SJSA1 (cell line): Measurements from ENCODE around the gene RTL10. TPM values are rescaled to one million over a fixed set of nuclear protein-coding genes. Genes with fewer than 3 reads are reported as not detected.
"Not testable (repeated sequence)": the region's sequence is repeated elsewhere in the genome, so short reads cannot be mapped to it uniquely, and the experiment has no call there.

Experiments
- DNase-seq, 2 experiments: peaks; one replicate each; pipeline ENCODE4 v3.0.0-alpha.2; 2015 to 2020; ENCODE audit warnings: low spot score in 2 of 2, low read depth in 1 of 2
- H3K27ac ChIP-seq: fragments of 250-450 bp; sonication (Bioruptor Pico); 2 replicates; pipeline ENCODE4 v1.5.1; 2020; ENCODE audit warnings: mild to moderate bottlenecking, moderate library complexity
- H3K27me3 ChIP-seq: fragments of 250-450 bp; sonication (Bioruptor Pico); replicated peaks from 2 replicates; pipeline ENCODE4 v1.5.1; 2020; ENCODE audit warnings: mild to moderate bottlenecking, moderate library complexity
- H3K36me3 ChIP-seq: fragments of 250-450 bp; sonication (Bioruptor Pico); 2 replicates; pipeline ENCODE4 v1.5.1; 2020; ENCODE audit warnings: mild to moderate bottlenecking
- H3K4me1 ChIP-seq: fragments of 250-450 bp; sonication (Bioruptor Pico); replicated peaks from 2 replicates; pipeline ENCODE4 v1.6.1; 2021; ENCODE audit warnings: mild to moderate bottlenecking
- H3K4me3 ChIP-seq: fragments of 250-450 bp; sonication (Bioruptor Pico); 2 replicates; pipeline ENCODE4 v1.5.1; 2020; ENCODE audit warnings: mild to moderate bottlenecking
- H3K9me3 ChIP-seq: fragments of 250-450 bp; sonication (Bioruptor Pico); replicated peaks from 2 replicates; pipeline ENCODE4 v1.5.1; 2020; ENCODE audit warnings: mild to moderate bottlenecking
- total RNA-seq: library from RNA; depleted of rRNA; stranded (reverse); fragments of >200 nt; shearing (Covaris generic); gene quantifications from 2 replicates; pipeline ENCODE4 v1.2.3, GENCODE V29; 2014

Gene RTL10
- total RNA-seq, 1 experiment from 2014 or later, result 11.5 TPM

- Histone ChIP-seq H3K9me3 (no peaks in the 10 kb centered on the region), H3K27ac (no peak overlapping the region), H3K4me3 (no peak overlapping the region), H3K27me3 (no peaks in the 10 kb centered on the region), H3K4me1 (peaks cover 47% of the 10 kb centered on the region), H3K36me3 (peaks cover 21% of the 10 kb centered on the region)
- no peak for DNase-seq
These were observed 30.5 kb upstream of the RTL10 start for GRCh38 chr22:19884954-19885751.

- no peak for DNase-seq
- Histone ChIP-seq H3K27ac (no peak overlapping the region), H3K9me3 (no peaks in the 10 kb centered on the region), H3K4me3 (no peak overlapping the region), H3K36me3 (peaks cover 26% of the 10 kb centered on the region), H3K27me3 (no peaks in the 10 kb centered on the region), H3K4me1 (peaks cover 54% of the 10 kb centered on the region)
These were observed 29.7 kb upstream of the RTL10 start for GRCh38 chr22:19884161-19884953.

DNA sequence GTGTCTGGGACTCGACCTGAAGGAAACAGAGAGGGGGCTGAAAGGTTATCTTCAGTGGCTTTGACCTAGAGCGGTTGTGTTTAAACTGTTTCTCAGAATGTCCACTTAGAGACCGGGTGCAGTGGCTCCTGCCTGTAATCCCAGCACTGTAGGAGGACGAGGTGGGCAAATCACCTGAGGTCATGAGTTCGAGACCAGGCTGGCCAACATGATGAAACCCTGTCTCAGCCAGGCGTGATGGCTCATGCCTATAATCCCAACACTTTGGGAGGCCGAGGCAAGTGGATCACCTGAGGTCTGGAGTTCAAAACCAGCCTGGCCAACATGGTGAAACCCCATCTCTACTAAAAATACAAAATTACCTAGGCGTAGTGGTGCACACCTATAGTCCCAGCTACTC is 28.8 kb upstream of the RTL10 start:
- Histone ChIP-seq H3K4me1 (peaks cover 63% of the 10 kb centered on the region), H3K36me3 (peaks cover 23% of the 10 kb centered on the region), H3K27ac (peak overlapping the region; percentile 96)
- H3K4me3 ChIP-seq, DNase-seq, H3K27me3 ChIP-seq, H3K9me3 ChIP-seq: not testable (repeated sequence)

DNA sequence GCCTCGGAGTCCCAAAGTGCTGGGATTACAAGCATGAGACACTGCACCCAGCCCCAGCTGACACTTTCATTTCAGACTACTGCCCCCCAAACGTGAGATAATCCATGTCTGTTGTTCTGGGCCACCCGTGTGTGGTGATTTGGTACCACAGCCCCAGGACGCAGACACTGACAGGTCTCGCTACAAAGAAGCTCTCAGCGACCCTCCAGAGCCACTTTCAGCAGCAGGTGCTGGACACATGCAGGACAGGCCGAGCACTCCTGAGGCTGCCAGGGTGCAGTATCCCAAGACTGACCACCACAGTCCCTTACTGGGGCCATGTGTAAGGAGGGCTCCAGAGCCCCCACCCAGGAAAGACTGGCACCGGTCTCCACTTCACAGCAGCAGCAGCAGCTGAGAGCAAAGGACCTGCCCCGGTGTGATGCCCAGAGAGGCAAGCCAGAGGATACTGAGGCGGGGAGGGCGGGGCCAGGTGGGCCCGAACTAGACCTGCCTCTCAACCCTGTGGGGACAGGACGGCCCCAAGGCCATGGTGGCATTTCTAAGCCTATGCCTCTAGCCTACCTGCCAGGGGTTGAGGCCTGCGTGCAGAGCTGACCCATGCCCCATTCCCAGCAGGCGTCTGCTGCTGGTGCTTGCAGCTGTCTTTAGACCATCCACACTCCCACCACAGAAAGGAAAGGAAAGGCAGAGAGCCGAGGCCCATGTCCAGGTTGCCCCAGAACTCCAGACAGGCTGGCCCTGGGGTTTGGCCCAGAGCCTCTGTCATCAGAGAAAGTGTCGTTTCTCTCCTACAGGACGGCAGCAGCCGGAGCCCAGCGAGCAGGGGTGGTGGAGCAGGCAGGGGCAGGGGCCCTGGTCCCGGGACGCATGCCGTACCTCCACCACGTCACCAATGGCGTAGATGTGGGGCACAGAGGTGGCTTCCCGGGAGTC is 28.0 kb upstream of the RTL10 start:
- no peak for DNase-seq
- no peaks in the 10 kb centered on the region for H3K9me3 ChIP-seq
- H3K4me3 ChIP-seq, result no peak overlapping the region
- H3K27ac ChIP-seq, result peak overlapping the region; percentile 96
- H3K4me1 ChIP-seq, result peaks cover 67% of the 10 kb centered on the region
- H3K36me3 ChIP-seq, result peaks cover 26% of the 10 kb centered on the region
- no peaks in the 10 kb centered on the region for H3K27me3 ChIP-seq

- Histone ChIP-seq H3K36me3 (peaks cover 40% of the 10 kb centered on the region), H3K4me1 (peaks cover 59% of the 10 kb centered on the region), H3K4me3 (peak overlapping the region; percentile 21), H3K9me3 (no peaks in the 10 kb centered on the region), H3K27ac (peak overlapping the region; percentile 96), H3K27me3 (no peaks in the 10 kb centered on the region)
- peak; percentile 98 to 99 for DNase-seq
These were observed 26.3 kb upstream of the RTL10 start for GRCh38 chr22:19880786-19881569.

GRCh38 chr22:19879992-19880785 is 25.5 kb upstream of the RTL10 start:
- Histone ChIP-seq H3K27me3 (no peaks in the 10 kb centered on the region), H3K4me3 (peak overlapping the region; percentile 21), H3K36me3 (peaks cover 48% of the 10 kb centered on the region), H3K4me1 (peaks cover 59% of the 10 kb centered on the region), H3K27ac (peak overlapping the region; percentile 93), H3K9me3 (no peaks in the 10 kb centered on the region)
- DNase-seq, result peak in 1 of 2 experiments; percentile 33

DNA sequence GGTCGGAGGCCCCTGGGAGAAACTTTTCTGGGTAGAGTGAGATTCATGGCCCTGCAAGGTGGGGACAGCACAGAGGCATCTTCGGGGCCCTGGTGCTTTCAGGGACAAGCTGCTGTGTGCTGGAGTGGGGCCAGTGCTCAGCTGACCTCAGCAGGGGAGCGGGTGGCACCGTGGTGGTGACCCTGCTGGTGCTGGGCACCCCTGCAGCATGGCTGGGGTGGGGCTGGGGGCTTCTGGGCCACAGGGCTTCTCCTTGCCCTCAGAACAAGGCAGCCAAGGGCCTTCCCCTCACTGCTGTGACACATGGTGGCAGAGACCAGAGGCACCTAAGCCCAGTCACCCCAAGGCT is 24.9 kb upstream of the RTL10 start:
- peak overlapping the region; percentile 21 for H3K4me3 ChIP-seq
- H3K27ac ChIP-seq, result peak overlapping the region; percentile 93
- peaks cover 53% of the 10 kb centered on the region for H3K36me3 ChIP-seq
- no peaks in the 10 kb centered on the region for H3K9me3 ChIP-seq
- peaks cover 59% of the 10 kb centered on the region for H3K4me1 ChIP-seq
- H3K27me3 ChIP-seq, result no peaks in the 10 kb centered on the region
- DNase-seq, result no peak

GRCh38 chr22:19879246-19879570 is 24.5 kb upstream of the RTL10 start:
- Histone ChIP-seq H3K4me1 (peaks cover 59% of the 10 kb centered on the region), H3K4me3 (peak overlapping the region; percentile 19)

DNA sequence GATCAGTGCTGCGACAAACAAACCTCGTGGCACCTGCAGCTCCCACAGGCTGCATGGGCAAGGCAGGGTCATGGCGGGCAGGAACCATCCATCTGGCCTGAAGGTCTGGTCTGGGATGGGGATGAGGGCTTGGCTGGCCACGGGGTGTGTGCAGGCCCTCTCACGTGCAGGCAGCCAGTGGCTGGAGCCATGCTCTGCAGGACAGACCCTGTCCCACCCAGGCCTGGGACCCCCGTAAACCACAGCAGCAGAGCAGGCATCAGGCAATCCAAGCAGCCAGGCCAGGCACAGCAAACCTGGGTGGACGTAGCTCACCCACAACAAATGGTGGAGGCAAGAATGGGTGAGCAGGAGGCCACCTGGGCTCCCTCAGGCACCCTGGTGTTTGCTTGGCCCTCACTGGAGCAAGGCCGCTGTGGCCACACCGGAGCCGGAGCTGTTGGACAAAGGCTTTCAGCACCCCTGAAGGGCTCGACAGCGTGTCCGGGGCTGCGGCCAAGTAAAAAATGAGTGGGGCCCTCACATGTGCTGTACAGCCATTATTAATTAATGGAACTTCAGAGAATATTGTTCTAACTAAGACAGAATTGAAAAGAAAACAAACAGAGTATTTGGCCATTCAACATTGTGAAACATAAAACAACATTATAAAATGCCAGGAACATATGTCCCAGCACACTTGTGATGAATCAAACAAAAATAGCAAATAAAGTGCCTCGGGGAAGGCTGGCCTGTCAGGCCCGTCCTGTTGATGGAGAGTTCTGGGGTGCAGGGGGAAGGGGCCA is 24.0 kb upstream of the RTL10 start:
- H3K36me3 ChIP-seq, result peaks cover 63% of the 10 kb centered on the region
- peak overlapping the region; percentile 17 for H3K27ac ChIP-seq
- peak overlapping the region; percentile 19 for H3K4me3 ChIP-seq
- H3K9me3 ChIP-seq, result no peaks in the 10 kb centered on the region
- no peaks in the 10 kb centered on the region for H3K27me3 ChIP-seq
- peak in 1 of 2 experiments; percentile 60 for DNase-seq
- peaks cover 59% of the 10 kb centered on the region for H3K4me1 ChIP-seq

More at GRCh38 chr22:19879246-19879570, 24.5 kb upstream of the RTL10 start:
- Histone ChIP-seq H3K36me3 (peaks cover 57% of the 10 kb centered on the region), H3K27ac (peak overlapping the region; percentile 17), H3K27me3 (no peaks in the 10 kb centered on the region), H3K9me3 (no peaks in the 10 kb centered on the region)
- no peak for DNase-seq

DNA sequence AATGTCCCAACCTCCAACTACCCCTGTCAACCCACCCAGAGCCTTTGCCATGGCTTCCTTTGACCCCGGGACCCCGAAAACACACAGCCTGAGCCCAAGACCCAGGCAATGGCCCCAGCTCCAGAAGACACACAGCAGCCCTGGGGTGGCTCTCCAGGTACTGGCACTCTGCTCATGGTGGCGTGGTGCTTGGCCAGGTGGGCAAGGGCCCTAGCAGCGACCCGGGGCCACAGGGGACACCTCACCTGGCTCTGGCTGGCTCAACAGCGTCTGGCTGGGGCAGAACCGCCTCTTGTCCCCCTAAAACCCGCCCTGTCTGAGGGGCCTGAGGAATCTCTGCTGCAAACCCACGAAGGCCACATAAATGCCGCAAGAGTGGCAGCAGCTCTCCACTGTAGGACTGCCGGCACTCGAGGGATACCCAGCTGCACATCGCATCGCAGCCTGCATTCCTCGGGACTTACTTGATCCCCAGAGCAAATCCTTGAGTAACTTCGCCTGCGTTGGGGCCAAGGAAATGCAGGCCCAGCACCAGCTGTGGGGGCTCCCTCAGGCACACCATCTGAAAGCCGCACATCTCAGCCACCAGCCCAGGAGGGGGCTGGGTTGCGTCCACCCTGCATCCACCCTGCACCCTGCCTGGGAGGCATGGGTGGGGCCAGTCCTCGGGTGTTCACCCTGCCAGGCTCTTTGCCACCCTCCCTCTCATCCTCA is 23.1 kb upstream of the RTL10 start:
- peaks cover 66% of the 10 kb centered on the region for H3K36me3 ChIP-seq
- no peak for DNase-seq
- H3K4me3 ChIP-seq, result no peak overlapping the region
- no peaks in the 10 kb centered on the region for H3K27me3 ChIP-seq
- no peaks in the 10 kb centered on the region for H3K9me3 ChIP-seq
- H3K4me1 ChIP-seq, result peaks cover 51% of the 10 kb centered on the region
- no peak overlapping the region for H3K27ac ChIP-seq

DNA sequence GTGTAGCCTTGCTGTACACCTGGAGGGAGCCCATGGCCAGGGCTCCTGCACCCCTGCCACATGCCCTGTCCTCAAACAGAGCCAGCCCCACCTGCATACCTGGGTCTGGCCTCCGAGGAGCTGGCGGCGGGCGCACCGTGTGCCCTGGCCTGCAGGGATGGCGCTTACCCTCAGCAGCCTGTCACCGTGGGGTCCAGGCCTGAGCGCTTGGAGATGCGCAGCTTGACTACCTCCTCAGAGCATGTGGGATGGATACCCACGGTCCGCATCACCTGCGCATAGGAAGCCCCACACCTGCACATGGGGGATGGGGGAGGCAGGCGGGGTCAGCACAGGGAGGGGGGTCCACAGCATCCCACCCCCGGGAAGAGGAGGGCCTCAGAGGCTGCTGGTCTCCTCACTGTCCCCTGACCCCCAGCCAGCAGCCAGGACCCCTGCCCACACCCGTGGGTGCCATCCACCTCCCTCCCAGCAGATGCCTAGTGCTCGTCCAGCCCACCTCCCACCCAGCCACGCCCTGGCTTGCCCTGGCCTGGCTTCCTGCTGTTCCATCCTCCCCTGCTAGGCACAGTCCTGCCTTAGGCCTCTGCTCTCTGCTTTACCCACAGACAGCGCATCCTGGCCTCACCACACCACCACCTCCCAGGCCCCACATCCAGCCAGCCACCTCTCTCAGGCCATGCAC is 22.4 kb upstream of the RTL10 start:
- DNase-seq, result no peak
- H3K27me3 ChIP-seq, result no peaks in the 10 kb centered on the region
- peaks cover 44% of the 10 kb centered on the region for H3K4me1 ChIP-seq
- H3K9me3 ChIP-seq, result no peaks in the 10 kb centered on the region
- peaks cover 60% of the 10 kb centered on the region for H3K36me3 ChIP-seq
- H3K27ac ChIP-seq, result no peak overlapping the region
- no peak overlapping the region for H3K4me3 ChIP-seq
